K562 (cell line): ENCODE results near the gene CASKIN2. TPM values are rescaled to one million over a fixed set of nuclear protein-coding genes. Genes with fewer than 3 reads are reported as not detected.
A peak's percentile ranks its signal among the peaks of the same experiment; 100 is the strongest.

Experiments used
- BMI1 ChIP-seq: fragments of 150-350 bp; IDR thresholded peaks from 2 replicates; pipeline ENCODE4 v1.6.1; 2014; ENCODE audit warnings: low read length
- CEBPG ChIP-seq, 3 experiments: fragments of 200-800 bp in 1 of 3; sonication (Bioruptor generic) in 1 of 3; sonication (generic) in 1 of 3; formaldehyde crosslinking in 1 of 3; IDR thresholded peaks in 2 of 3; conservative IDR thresholded peaks in 1 of 3; 2 replicates each; pipeline versions ENCODE4 v1.6.1 to v1.8.0; 2016 to 2022; ENCODE audit warnings: missing compliant biosample characterization in 2 of 3, missing genetic modification characterization in 2 of 3, mild to moderate bottlenecking in 1 of 3, missing genetic modification reagents in 1 of 3
- FOXJ3 ChIP-seq: sonication (generic); formaldehyde crosslinking; IDR thresholded peaks from 2 replicates; pipeline ENCODE4 v1.4.0; 2020; ENCODE audit warnings: mild to moderate bottlenecking, missing genetic modification reagents
- GABPA ChIP-seq: fragments of 200-800 bp; sonication (Bioruptor generic); conservative IDR thresholded peaks from 2 replicates; pipeline ENCODE4 v1.6.1; 2016; ENCODE audit warnings: low read depth, missing genetic modification characterization, missing compliant biosample characterization
- HNRNPLL ChIP-seq: fragments of 200-400 bp; formaldehyde crosslinking; IDR thresholded peaks from 2 replicates; pipeline ENCODE4 v1.6.1; 2017; ENCODE audit warnings: low read length, low read depth, mild to moderate bottlenecking; ENCODE audit not compliant: poor library complexity, severe bottlenecking
- MYC ChIP-seq, 2 experiments: fragments of 250-450 bp in 1 of 2; sonication (Bioruptor Pico) in 1 of 2; IDR thresholded peaks; 2 replicates each; pipeline versions ENCODE4 v1.5.1 to v1.6.1; 2012 to 2021; ENCODE audit warnings: low read depth in 2 of 2, borderline replicate concordance in 1 of 2, improper control_type of control experiment in 1 of 2, low read length in 1 of 2, mild to moderate bottlenecking in 1 of 2, moderate library complexity in 1 of 2
- NRF1 ChIP-seq, 2 experiments: fragments of 450-650 bp; IDR thresholded peaks in 1 of 2; conservative IDR thresholded peaks in 1 of 2; 2 replicates each; pipeline ENCODE4 v1.6.1; 2014; ENCODE audit warnings: mild to moderate bottlenecking in 2 of 2
- RB1 ChIP-seq: fragments of 450-650 bp; IDR thresholded peaks from 2 replicates; pipeline ENCODE4 v1.6.1; 2017; ENCODE audit warnings: low read depth, mild to moderate bottlenecking
- STAG1 ChIP-seq: sonication (generic); formaldehyde crosslinking; IDR thresholded peaks from 2 replicates; pipeline ENCODE4 v1.5.0; 2020; ENCODE audit warnings: missing genetic modification reagents, borderline replicate concordance
- ZBTB17 ChIP-seq: fragments of 450-650 bp; formaldehyde crosslinking; IDR thresholded peaks from 2 replicates; pipeline ENCODE4 v1.4.0; 2020; ENCODE audit warnings: mild to moderate bottlenecking
- ZHX1 ChIP-seq: fragments of 150-350 bp; conservative IDR thresholded peaks from 2 replicates; pipeline ENCODE4 v1.6.1; 2014; ENCODE audit warnings: low read length
- ZNF696 ChIP-seq: fragments of 250-450 bp; sonication (Bioruptor Pico); conservative IDR thresholded peaks from 2 replicates; pipeline ENCODE4 v1.4.0; 2020; ENCODE audit warnings: mild to moderate bottlenecking, moderate library complexity
- ZSCAN29 ChIP-seq: fragments of 450-650 bp; IDR thresholded peaks from 2 replicates; pipeline ENCODE4 v1.6.1; 2017
- polyA plus RNA-seq, 8 experiments: library from polyadenylated mRNA; depleted of rRNA in 4 of 8; stranded (reverse) in 5 of 8; unstranded in 3 of 8; fragments of >200 nt; fragmentation: Nextera tagmentation in 2 of 8; fragmentation: Illumina TruSeq in 1 of 8; extraction: Ambion mirVana in 2 of 8; extraction: Trizol in 1 of 8; gene quantifications; 2 replicates each; pipeline versions ENCODE4 v1.2.1 to v1.2.3, GENCODE V29; 2011 to 2014; ENCODE audit warnings: inconsistent platforms in 1 of 8, missing spikeins in 1 of 8
- total RNA-seq, 7 experiments: library from RNA; depleted of rRNA in 6 of 7; stranded (reverse); fragments of >200 nt in 6 of 7; fragmentation: Illumina TruSeq in 2 of 7; extraction: Trizol in 2 of 7; gene quantifications; 2 replicates each; pipeline versions ENCODE4 v1.2.1 to v1.2.3, GENCODE V29; 2011 to 2021; ENCODE audit warnings: low replicate concordance in 1 of 7
- TF ChIP-seq, protein P1 (sequence below): sonication (generic); formaldehyde crosslinking; IDR thresholded peaks from 2 replicates; pipeline ENCODE4 v1.8.0; 2022; ENCODE audit warnings: mild to moderate bottlenecking, missing genetic modification reagents
- TF ChIP-seq, protein P2 (sequence below), 2 experiments: fragments of 450-650 bp; formaldehyde crosslinking in 1 of 2; IDR thresholded peaks; 2 replicates each; pipeline versions ENCODE4 v1.4.0 to v1.6.1; 2014 to 2020; ENCODE audit warnings: mild to moderate bottlenecking in 2 of 2, borderline replicate concordance in 1 of 2, low read depth in 1 of 2

CASKIN2 gene
- total and polyA plus RNA-seq, 9 of the 15 experiments (the other 6 are each of a cell fraction or from before 2014, with no cell fraction given), result 0.01 to 12.2 (median 2.1) TPM

DNA sequence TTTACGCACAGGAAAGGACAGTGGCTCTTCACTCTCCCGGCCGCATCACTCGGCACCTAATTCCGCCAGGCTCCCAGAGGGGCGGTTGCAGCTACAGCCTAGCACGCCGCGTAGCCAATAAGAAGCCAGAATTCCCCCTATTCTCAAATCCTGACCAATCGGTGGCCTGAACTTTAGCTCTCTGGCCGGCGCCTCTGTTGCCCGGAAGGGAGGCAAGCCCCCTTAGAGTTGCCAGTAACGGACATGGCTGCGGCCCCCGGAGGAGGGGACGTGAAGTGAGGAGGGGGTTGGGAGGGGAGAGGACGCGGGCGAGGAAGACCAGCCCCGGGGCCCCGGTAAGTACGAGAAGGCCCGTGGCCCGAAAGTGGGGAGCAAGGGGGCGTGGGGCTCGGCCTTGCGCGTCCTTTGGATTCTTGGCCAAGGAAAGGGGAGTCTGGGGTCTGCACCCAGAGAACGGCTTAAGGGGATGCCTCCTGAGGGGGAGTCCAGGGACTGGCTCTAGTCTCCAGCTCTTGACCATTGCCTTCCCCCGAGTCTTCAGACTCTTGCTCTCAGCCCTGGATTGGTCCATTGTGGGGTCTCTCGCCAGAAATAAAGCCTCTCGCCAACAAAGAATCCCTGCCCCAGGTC lies 58.8 kb downstream of the CASKIN2 start, which contains the start of gene TMEM94 (continued):
- no peak for TF ChIP-seq CEBPG (CRISPR knock-in tag; IDR thresholded peaks at IDR 0.05)
- TF ChIP-seq CEBPG (tag; conservative IDR thresholded peaks at IDR 0.05 in 1 of 2, IDR thresholded peaks at IDR 0.05 in 1 of 2), result no peak
- TF ChIP-seq ZSCAN29, result no peak
- no peak for TF ChIP-seq ZHX1
- TF ChIP-seq ZBTB17 (CRISPR knock-in tag), result 0 out of 2 replicates have a peak, but pooled peaks have one; percentile 35
- TF ChIP-seq, protein P1, sequence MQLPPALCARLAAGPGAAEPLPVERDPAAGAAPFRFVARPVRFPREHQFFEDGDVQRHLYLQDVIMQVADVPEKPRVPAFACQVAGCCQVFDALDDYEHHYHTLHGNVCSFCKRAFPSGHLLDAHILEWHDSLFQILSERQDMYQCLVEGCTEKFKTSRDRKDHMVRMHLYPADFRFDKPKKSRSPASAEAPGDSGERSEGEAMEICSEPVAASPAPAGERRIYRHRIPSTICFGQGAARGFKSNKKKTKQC (CRISPR knock-in tag), result no peak; the same call in none of the 2 replicates
- peak; percentile 23 for TF ChIP-seq HNRNPLL
- peak; percentile 85 for TF ChIP-seq GABPA (tag)
- TF ChIP-seq, protein P2, sequence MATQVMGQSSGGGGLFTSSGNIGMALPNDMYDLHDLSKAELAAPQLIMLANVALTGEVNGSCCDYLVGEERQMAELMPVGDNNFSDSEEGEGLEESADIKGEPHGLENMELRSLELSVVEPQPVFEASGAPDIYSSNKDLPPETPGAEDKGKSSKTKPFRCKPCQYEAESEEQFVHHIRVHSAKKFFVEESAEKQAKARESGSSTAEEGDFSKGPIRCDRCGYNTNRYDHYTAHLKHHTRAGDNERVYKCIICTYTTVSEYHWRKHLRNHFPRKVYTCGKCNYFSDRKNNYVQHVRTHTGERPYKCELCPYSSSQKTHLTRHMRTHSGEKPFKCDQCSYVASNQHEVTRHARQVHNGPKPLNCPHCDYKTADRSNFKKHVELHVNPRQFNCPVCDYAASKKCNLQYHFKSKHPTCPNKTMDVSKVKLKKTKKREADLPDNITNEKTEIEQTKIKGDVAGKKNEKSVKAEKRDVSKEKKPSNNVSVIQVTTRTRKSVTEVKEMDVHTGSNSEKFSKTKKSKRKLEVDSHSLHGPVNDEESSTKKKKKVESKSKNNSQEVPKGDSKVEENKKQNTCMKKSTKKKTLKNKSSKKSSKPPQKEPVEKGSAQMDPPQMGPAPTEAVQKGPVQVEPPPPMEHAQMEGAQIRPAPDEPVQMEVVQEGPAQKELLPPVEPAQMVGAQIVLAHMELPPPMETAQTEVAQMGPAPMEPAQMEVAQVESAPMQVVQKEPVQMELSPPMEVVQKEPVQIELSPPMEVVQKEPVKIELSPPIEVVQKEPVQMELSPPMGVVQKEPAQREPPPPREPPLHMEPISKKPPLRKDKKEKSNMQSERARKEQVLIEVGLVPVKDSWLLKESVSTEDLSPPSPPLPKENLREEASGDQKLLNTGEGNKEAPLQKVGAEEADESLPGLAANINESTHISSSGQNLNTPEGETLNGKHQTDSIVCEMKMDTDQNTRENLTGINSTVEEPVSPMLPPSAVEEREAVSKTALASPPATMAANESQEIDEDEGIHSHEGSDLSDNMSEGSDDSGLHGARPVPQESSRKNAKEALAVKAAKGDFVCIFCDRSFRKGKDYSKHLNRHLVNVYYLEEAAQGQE (IDR thresholded peaks at IDR 0.05; ENCODE audit: borderline replicate concordance), result no peak
- TF ChIP-seq, protein P2 (CRISPR knock-in tag; IDR thresholded peaks at IDR 0.05; ENCODE audit: low read depth), result no peak
- TF ChIP-seq RB1, result peak; percentile 51
- TF ChIP-seq FOXJ3 (CRISPR knock-in tag), result no peak
- TF ChIP-seq NRF1 (conservative IDR thresholded peaks at IDR 0.05 in 1 of 2, IDR thresholded peaks at IDR 0.05 in 1 of 2), result no peak
- TF ChIP-seq MYC (IDR thresholded peaks at IDR 0.05; ENCODE audit: low read depth, low read length), result peak; percentile 11; the same call in 1 of the 2 replicates
- TF ChIP-seq MYC (CRISPR knock-in tag; IDR thresholded peaks at IDR 0.05; ENCODE audit: borderline replicate concordance, low read depth), result no peak; the same call in 1 of the 2 replicates
- no peak for TF ChIP-seq ZNF696 (CRISPR knock-in tag)
- TF ChIP-seq STAG1 (CRISPR knock-in tag), result no peak
- no peak for TF ChIP-seq BMI1
